AG09309 (cell line): ENCODE results near the gene RASSF10.

Source experiments
- DNase-seq: peaks from one replicate; pipeline ENCODE4 v3.0.0-alpha.2; 2010; ENCODE audit warnings: low read depth
- H3K4me3 ChIP-seq: 2 replicates; pipeline ENCODE4 v1.5.1; 2011; ENCODE audit warnings: mild to moderate bottlenecking, low read depth, low read length, moderate library complexity; ENCODE audit not compliant: control insufficient read depth
- TF ChIP-seq, protein P1 (sequence below): IDR thresholded peaks from 2 replicates; pipeline ENCODE4 v1.5.1; 2011; ENCODE audit warnings: mild to moderate bottlenecking, low read depth, low read length, inconsistent platforms; ENCODE audit not compliant: insufficient read depth, control insufficient read depth; ENCODE audit errors: missing control alignments

Gene RASSF10

DNA sequence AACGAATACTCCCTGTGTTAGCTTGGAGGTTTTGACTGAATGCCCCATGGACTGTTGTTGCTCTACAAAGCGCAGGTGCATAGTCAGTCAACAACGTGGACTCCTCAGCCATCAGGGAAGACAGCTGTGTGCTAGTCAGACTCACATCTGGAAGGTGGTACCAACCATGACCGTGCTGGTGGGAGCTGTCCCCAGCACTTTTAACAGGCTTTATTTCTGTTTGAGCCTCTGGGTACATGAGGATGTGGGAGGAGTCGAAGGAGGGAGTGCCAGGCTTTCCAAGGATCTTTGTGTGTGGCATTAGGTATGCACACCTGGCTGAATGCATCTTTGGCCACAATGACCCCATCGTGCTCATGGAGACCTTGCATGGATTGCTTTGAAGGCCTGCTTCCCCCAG is 6.6 kb downstream of the RASSF10 start:
- DNase-seq: no peak
- H3K4me3 ChIP-seq: no peak overlapping the region
- TF ChIP-seq, protein P1, sequence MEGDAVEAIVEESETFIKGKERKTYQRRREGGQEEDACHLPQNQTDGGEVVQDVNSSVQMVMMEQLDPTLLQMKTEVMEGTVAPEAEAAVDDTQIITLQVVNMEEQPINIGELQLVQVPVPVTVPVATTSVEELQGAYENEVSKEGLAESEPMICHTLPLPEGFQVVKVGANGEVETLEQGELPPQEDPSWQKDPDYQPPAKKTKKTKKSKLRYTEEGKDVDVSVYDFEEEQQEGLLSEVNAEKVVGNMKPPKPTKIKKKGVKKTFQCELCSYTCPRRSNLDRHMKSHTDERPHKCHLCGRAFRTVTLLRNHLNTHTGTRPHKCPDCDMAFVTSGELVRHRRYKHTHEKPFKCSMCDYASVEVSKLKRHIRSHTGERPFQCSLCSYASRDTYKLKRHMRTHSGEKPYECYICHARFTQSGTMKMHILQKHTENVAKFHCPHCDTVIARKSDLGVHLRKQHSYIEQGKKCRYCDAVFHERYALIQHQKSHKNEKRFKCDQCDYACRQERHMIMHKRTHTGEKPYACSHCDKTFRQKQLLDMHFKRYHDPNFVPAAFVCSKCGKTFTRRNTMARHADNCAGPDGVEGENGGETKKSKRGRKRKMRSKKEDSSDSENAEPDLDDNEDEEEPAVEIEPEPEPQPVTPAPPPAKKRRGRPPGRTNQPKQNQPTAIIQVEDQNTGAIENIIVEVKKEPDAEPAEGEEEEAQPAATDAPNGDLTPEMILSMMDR: no peak

DNA sequence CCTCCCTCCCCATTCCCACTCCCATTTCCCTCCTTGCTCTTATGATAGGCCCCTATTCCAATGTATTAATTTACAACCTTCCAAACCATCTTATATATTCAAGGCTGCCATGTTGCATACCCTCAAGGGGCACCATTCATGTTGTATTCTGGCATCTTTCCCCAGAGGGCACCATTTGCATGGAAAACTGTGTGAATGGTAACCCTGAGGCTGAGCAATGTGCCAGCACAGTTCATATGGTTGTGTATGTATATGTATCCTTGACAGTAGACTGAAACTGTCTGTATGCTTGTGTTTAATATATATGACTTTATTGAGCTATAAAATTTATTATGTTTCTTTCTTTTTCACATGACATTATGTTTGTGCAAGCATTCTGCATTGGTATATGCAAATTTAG is 7.3 kb downstream of the RASSF10 start:
- H3K4me3 ChIP-seq: no peak overlapping the region
- no peak for DNase-seq
- TF ChIP-seq, protein P1: no peak

DNA sequence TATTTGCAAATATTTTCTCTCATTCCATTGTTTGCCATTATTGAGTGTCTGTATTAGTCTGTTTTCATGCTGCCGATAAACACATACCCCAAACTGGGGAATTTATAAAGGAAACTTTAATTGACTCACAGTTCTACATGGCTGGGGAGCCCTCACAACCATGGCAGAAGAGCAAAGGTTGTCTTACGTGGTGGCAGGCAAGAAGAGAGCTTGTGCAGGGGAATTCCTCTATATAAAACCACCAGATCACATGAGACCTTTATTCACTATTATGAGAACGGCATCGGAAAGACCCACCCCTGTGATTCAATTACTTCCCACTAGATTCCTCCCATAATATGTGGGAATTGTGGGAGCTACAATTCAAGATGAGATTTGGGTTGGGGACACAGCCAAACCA is 10.2 kb downstream of the RASSF10 start:
- no peak for DNase-seq
- no peak overlapping the region for H3K4me3 ChIP-seq
- TF ChIP-seq, protein P1: no peak

DNA sequence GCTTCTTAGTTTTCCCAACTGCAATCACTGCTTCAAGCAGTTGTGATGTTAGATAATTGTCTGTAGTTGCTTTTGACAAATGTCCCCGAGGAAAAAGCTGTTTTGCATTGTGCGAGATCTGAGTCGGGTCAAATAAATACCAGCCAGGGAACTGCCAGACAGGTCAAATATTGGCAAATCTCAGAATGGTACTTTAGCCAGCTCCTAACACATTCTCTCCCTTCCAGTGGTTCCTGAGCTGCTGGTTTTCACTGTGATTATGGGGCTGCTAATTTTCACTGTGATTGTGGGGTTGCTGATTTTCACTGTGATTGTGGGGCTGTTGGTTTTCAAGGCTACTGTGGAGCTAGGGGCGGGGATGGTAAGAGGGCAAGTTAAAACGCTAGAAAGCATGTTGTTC is 14.3 kb downstream of the RASSF10 start:
- no peak overlapping the region for H3K4me3 ChIP-seq
- TF ChIP-seq, protein P1: no peak
- DNase-seq: no peak

DNA sequence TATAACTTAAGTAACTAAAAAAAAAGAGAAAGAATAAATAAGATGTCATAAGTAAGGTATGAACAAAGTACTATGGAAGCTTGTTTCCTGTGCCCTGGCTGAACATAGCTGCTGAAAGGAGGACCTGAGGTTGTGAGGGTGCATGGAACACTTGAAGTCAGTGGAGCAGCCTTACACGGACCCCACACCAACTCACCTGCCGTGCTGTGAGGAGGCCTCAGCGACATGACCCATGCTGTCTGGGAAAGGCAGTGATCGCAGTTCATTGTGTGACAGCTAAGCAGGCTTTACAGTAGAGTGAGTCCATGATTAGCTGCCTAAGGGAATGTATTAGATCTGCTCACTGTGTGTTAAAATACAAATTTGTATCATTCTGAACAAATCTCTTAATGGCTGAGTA is 17.6 kb downstream of the RASSF10 start:
- H3K4me3 ChIP-seq: no peak overlapping the region
- no peak for DNase-seq
- TF ChIP-seq, protein P1: no peak

DNA sequence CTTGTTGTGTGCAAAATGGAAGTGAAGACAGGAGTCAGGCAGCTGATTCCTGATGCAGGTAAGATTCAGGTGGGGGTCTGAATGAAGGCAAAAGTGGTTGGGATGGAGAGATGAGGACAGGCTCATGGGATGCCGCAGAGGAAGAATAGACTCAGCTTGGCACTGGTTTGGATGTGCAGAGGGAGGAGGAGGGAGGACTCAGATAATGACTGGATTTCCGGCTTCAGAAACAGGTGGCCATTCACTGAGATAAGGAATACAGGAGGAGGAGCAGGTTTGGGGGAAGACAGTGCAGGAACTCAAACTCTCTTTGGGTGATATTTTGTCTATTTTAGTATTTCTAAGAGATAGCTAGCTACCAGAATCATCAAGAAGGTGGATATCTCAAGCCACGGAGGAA is 19.2 kb downstream of the RASSF10 start:
- H3K4me3 ChIP-seq: no peak overlapping the region
- DNase-seq: no peak
- TF ChIP-seq, protein P1: no peak

DNA sequence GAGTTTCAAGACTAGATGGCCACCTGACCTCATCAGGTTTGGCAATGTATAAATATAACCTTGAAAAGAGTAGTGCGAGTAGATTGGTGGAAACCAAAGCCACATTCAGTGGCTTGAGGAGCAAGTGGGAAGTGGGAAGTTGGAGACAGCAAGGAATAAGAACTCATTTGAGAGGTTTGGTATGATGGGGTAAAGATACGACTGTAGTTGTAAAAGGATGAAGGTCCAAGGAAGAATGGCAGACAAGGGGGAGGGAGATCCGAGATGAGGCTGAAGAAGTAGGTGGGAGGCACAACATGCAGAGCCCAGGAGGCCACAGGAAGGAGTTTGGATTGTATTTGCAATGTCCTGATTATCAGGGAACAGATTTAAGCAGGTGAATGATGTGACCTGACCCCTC is 20.8 kb downstream of the RASSF10 start:
- TF ChIP-seq, protein P1: no peak
- no peak overlapping the region for H3K4me3 ChIP-seq
- DNase-seq: no peak
